ENCODE results near the gene PARP14. TPM values are rescaled to one million over a fixed set of nuclear protein-coding genes. Genes with fewer than 3 reads are reported as not detected.

The PARP14 gene
- total RNA-seq, 1 experiment from 2014 or later: 46.0 TPM

DNA sequence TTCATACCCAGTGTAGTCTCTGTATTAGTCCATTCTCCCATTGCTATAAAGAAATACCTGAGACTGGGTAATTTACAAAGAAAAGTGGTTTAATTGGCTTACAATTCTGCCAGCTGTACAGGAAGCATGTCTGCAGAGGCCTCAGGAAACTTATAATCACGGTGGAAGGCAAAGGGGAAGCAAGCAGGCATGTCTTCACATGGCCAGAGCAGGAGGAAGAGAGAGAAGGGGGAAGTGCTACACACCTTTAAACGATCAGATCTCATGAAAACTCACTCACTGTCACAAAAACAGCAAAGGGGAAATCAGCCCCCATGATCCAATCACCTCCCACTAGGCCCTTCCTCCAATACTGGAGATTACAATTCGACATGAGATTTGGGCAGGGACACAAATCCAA lies 6.3 kb upstream of the PARP14 start:
- TF ChIP-seq, protein P1, sequence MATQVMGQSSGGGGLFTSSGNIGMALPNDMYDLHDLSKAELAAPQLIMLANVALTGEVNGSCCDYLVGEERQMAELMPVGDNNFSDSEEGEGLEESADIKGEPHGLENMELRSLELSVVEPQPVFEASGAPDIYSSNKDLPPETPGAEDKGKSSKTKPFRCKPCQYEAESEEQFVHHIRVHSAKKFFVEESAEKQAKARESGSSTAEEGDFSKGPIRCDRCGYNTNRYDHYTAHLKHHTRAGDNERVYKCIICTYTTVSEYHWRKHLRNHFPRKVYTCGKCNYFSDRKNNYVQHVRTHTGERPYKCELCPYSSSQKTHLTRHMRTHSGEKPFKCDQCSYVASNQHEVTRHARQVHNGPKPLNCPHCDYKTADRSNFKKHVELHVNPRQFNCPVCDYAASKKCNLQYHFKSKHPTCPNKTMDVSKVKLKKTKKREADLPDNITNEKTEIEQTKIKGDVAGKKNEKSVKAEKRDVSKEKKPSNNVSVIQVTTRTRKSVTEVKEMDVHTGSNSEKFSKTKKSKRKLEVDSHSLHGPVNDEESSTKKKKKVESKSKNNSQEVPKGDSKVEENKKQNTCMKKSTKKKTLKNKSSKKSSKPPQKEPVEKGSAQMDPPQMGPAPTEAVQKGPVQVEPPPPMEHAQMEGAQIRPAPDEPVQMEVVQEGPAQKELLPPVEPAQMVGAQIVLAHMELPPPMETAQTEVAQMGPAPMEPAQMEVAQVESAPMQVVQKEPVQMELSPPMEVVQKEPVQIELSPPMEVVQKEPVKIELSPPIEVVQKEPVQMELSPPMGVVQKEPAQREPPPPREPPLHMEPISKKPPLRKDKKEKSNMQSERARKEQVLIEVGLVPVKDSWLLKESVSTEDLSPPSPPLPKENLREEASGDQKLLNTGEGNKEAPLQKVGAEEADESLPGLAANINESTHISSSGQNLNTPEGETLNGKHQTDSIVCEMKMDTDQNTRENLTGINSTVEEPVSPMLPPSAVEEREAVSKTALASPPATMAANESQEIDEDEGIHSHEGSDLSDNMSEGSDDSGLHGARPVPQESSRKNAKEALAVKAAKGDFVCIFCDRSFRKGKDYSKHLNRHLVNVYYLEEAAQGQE (IDR thresholded peaks at IDR 0.05; ENCODE audit: insufficient read depth in 1 of 2, low read depth in 2 of 2, low read length in 1 of 2): no peak
- TF ChIP-seq TCF7L2 (IDR thresholded peaks at IDR 0.05; ENCODE audit: low read depth, low read length) (no peak), SIN3A (IDR thresholded peaks at IDR 0.05; ENCODE audit: borderline replicate concordance, insufficient read depth, low read depth, low read length) (no peak), POLR2AphosphoS5 (IDR thresholded peaks at IDR 0.05; ENCODE audit: low read depth, low read length) (no peak)
- TF ChIP-seq, protein P2, sequence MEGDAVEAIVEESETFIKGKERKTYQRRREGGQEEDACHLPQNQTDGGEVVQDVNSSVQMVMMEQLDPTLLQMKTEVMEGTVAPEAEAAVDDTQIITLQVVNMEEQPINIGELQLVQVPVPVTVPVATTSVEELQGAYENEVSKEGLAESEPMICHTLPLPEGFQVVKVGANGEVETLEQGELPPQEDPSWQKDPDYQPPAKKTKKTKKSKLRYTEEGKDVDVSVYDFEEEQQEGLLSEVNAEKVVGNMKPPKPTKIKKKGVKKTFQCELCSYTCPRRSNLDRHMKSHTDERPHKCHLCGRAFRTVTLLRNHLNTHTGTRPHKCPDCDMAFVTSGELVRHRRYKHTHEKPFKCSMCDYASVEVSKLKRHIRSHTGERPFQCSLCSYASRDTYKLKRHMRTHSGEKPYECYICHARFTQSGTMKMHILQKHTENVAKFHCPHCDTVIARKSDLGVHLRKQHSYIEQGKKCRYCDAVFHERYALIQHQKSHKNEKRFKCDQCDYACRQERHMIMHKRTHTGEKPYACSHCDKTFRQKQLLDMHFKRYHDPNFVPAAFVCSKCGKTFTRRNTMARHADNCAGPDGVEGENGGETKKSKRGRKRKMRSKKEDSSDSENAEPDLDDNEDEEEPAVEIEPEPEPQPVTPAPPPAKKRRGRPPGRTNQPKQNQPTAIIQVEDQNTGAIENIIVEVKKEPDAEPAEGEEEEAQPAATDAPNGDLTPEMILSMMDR (IDR thresholded peaks at IDR 0.05): no peak
- DNase-seq (ENCODE audit: low read depth, low spot score) (no peak), ATAC-seq (no peak)
- in situ Hi-C loops (cut with HindIII; ENCODE audit: low pct_unique_long_range_greater_than_20kb, low sequenced_read_pairs) (no loop called here), intact Hi-C loops (cut with micrococcal nuclease; ENCODE audit: unreplicated experiment) (no loop called here)
- Histone ChIP-seq H3K36me3 (ENCODE audit: control insufficient read depth, insufficient read depth, low read length) (no peaks in the 10 kb centered on the region), H3K9me3 (ENCODE audit: control insufficient read depth, insufficient read depth, low read depth, low read length) (no peaks in the 10 kb centered on the region), H3K4me1 (ENCODE audit: control insufficient read depth, insufficient read depth, low read length) (peaks cover 13% of the 10 kb centered on the region), H3K27ac (ENCODE audit: low read length) (no peak overlapping the region), H3K4me3 (ENCODE audit: low read depth in 2 of 2, low read length in 2 of 2) (no peak overlapping the region), H3K27me3 (ENCODE audit: control insufficient read depth, insufficient read depth, low read length) (no peaks in the 10 kb centered on the region)
- POLR2A ChIA-PET: no interaction called here
- no TSS peak for BruUV-seq (replicated peaks)
- CTCF ChIA-PET: no interaction called here

DNA sequence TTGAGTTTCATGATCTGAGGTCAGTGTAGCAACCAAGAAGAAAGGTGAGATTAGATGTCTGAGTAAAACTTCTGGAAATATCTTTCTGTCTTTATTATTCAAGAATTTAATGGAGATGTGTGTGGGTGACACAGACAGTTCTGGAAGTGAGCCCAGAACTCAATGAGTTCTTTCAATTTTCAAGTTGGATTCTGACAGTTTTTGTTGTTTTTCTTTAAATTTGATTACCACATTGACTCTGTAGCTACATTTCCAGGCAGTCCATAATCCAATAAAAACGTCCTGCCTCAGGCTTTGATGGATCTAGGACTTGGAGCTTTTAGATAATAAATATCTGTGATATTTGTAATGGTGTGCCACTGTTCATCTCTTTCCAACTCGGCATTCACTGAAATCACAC lies 3.9 kb upstream of the PARP14 start:
- in situ Hi-C loops (cut with HindIII; ENCODE audit: low pct_unique_long_range_greater_than_20kb, low sequenced_read_pairs): no loop called here
- ChIA-PET CTCF (no interaction called here), POLR2A (no interaction called here)
- Histone ChIP-seq H3K4me3 (ENCODE audit: low read depth in 2 of 2, low read length in 2 of 2) (no peak overlapping the region), H3K4me1 (ENCODE audit: control insufficient read depth, insufficient read depth, low read length) (peaks cover 16% of the 10 kb centered on the region), H3K27me3 (ENCODE audit: control insufficient read depth, insufficient read depth, low read length) (no peaks in the 10 kb centered on the region), H3K9me3 (ENCODE audit: control insufficient read depth, insufficient read depth, low read depth, low read length) (no peaks in the 10 kb centered on the region), H3K27ac (ENCODE audit: low read length) (no peak overlapping the region), H3K36me3 (ENCODE audit: control insufficient read depth, insufficient read depth, low read length) (no peaks in the 10 kb centered on the region; the same call in 1 of the 2 replicates)
- BruUV-seq (replicated peaks): no TSS peak
- intact Hi-C loops (cut with micrococcal nuclease; ENCODE audit: unreplicated experiment): no loop called here
- DNase-seq (ENCODE audit: low read depth, low spot score): no peak
- no peak for ATAC-seq
- TF ChIP-seq POLR2AphosphoS5 (IDR thresholded peaks at IDR 0.05; ENCODE audit: low read depth, low read length) (no peak), TCF7L2 (IDR thresholded peaks at IDR 0.05; ENCODE audit: low read depth, low read length) (no peak), SIN3A (IDR thresholded peaks at IDR 0.05; ENCODE audit: borderline replicate concordance, insufficient read depth, low read depth, low read length) (no peak)
- TF ChIP-seq, protein P2 (IDR thresholded peaks at IDR 0.05): no peak
- TF ChIP-seq, protein P1 (IDR thresholded peaks at IDR 0.05; ENCODE audit: insufficient read depth in 1 of 2, low read depth in 2 of 2, low read length in 1 of 2): no peak

Measured in Panc1 (cell line).